ENCODE measurements around the gene IQCC. TPM values are rescaled to one million over a fixed set of nuclear protein-coding genes. Genes with fewer than 3 reads are reported as not detected.

Gene IQCC
- total RNA-seq, 2 donors from 2014 or later = 4.7 to 6.3 TPM

DNA sequence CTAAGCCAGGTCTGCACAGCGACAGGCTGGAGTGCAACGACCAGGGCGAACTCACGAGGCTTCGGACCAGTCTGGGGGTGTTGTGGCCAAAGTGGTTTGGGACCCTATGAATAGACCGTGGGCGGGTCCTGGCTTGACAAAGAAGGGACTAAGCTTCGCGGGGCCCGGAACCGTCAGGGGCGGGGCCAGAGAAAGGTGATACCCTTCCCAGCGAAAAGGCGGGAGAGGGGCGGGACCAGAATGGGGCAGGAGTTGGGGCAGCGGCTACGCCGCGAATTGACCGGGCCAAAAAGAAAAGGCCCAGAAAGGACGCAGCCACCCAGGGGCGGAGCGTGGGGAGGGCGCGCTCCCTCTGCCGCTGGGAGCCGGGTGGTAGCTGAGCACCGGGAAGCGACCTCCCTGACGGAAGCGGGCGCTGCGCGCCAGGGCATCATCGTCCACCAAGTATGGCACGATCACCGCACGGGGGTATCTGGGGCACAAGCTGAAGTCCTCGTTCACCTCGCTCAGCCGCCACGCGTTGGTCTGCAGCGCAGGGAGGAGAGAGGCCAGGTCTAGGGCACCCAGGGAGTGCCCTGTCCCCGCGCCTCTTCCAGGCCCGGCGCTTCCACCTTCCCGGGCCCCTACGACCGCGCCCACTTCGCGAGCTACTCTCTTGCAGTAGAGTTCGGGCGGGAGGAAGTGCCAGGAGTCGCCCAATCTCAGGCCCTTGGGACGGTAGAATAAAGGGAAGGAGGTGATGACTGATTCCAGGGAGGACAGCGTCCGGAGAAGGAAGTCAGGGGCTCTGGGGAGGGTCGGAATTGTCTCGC lies 34.9 kb downstream of the IQCC start:
- Mint-ChIP-seq H3K27ac (peak overlapping the region; percentile 80), H3K4me3 (peak overlapping the region; percentile 72), H3K27me3 (ENCODE audit: insufficient read depth) (peaks cover 19% of the 10 kb centered on the region), H3K9me3 (no peaks in the 10 kb centered on the region), H3K36me3 (ENCODE audit: low read depth) (peaks cover 3% of the 10 kb centered on the region), H3K4me1 (peaks cover 12% of the 10 kb centered on the region)
- Histone ChIP-seq H3K4me1 (ENCODE audit: control insufficient read depth, insufficient read depth, low read length) (no peaks in the 10 kb centered on the region), H3K9me3 (ENCODE audit: control insufficient read depth, low read length) (no peaks in the 10 kb centered on the region), H3K27ac (ENCODE audit: low read depth, low read length) (peak overlapping the region; percentile 53), H3K36me3 (ENCODE audit: control insufficient read depth, insufficient read depth, low read length) (no peaks in the 10 kb centered on the region), H3K4me3 (ENCODE audit: low read length) (peak overlapping the region; percentile 93), H3K9ac (ENCODE audit: extremely low read depth, low read length, poor library complexity, severe bottlenecking) (peak overlapping the region; percentile 53), H3K27me3 (ENCODE audit: control insufficient read depth, insufficient read depth, low read length, poor library complexity, severe bottlenecking) (no peaks in the 10 kb centered on the region)
- WGBS, 2 experiments (ENCODE audit: insufficient coverage in 1 of 2, insufficient read length in 1 of 2) = 0 to 2% methylated on average over 25 to 62 of the region's 62 CpGs
- TF ChIP-seq, protein P1, sequence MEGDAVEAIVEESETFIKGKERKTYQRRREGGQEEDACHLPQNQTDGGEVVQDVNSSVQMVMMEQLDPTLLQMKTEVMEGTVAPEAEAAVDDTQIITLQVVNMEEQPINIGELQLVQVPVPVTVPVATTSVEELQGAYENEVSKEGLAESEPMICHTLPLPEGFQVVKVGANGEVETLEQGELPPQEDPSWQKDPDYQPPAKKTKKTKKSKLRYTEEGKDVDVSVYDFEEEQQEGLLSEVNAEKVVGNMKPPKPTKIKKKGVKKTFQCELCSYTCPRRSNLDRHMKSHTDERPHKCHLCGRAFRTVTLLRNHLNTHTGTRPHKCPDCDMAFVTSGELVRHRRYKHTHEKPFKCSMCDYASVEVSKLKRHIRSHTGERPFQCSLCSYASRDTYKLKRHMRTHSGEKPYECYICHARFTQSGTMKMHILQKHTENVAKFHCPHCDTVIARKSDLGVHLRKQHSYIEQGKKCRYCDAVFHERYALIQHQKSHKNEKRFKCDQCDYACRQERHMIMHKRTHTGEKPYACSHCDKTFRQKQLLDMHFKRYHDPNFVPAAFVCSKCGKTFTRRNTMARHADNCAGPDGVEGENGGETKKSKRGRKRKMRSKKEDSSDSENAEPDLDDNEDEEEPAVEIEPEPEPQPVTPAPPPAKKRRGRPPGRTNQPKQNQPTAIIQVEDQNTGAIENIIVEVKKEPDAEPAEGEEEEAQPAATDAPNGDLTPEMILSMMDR (conservative IDR thresholded peaks at IDR 0.05) = peak; percentile 45
- peak; percentile 97 for DNase-seq

DNA sequence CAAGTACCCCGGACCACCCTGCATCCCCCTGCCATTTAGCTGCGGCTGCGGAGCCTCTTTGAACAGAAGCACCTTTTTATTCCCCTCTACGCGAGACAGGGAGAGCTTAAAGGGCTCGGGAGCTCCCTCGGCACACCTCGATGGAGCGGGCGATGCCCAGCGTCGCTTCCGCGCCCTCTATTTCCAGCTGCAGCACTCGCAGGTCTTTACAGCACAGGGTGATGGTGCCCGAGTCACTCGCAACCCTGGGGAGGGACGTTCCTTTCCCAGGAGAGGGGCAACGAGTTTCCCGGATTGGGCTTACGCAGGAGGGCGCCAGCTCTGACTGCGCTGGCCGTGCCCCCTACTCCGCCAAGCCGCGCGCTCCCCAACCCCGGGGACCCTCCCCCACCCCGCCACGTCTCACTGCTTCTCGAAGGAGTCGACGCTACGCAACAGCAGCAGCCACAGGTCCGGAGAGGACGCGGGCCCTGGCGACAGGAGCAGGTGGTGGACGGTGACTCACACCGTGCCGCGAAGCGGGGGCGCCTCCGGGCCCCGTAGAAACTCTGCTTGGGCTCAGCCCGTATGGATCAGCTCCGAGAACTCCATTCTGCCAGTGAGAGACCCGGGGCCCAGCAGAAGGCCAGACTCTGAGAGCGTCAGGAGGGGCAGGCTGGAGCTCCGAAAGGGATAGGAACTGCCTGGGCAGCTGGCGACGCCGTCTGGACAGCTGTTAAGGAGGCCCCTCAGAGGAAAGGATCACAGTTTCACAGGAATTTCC lies 35.7 kb downstream of the IQCC start:
- H3K27me3 ChIP-seq (ENCODE audit: control insufficient read depth, insufficient read depth, low read length, poor library complexity, severe bottlenecking) = no peaks in the 10 kb centered on the region
- H3K36me3 ChIP-seq (ENCODE audit: control insufficient read depth, insufficient read depth, low read length) = no peaks in the 10 kb centered on the region
- Mint-ChIP-seq H3K36me3 (ENCODE audit: low read depth) (peaks cover under 1% of the 10 kb centered on the region), H3K27ac (peak overlapping the region; percentile 80), H3K27me3 (ENCODE audit: insufficient read depth) (peaks cover 19% of the 10 kb centered on the region), H3K4me3 (peak overlapping the region; percentile 72), H3K4me1 (peaks cover 12% of the 10 kb centered on the region), H3K9me3 (no peaks in the 10 kb centered on the region)
- WGBS, 2 experiments (ENCODE audit: insufficient coverage in 1 of 2, insufficient read length in 1 of 2) = 2% methylated on average over 26 to 55 of the region's 55 CpGs
- H3K9ac ChIP-seq (ENCODE audit: extremely low read depth, low read length, poor library complexity, severe bottlenecking) = peak overlapping the region; percentile 53
- no peak overlapping the region for H3K27ac ChIP-seq (ENCODE audit: low read depth, low read length)
- TF ChIP-seq, protein P1 (conservative IDR thresholded peaks at IDR 0.05) = no peak
- no peaks in the 10 kb centered on the region for H3K9me3 ChIP-seq (ENCODE audit: control insufficient read depth, low read length)
- DNase-seq = peak; percentile 87
- H3K4me1 ChIP-seq (ENCODE audit: control insufficient read depth, insufficient read depth, low read length) = no peaks in the 10 kb centered on the region
- H3K4me3 ChIP-seq (ENCODE audit: low read length) = peak overlapping the region; percentile 93

DNA sequence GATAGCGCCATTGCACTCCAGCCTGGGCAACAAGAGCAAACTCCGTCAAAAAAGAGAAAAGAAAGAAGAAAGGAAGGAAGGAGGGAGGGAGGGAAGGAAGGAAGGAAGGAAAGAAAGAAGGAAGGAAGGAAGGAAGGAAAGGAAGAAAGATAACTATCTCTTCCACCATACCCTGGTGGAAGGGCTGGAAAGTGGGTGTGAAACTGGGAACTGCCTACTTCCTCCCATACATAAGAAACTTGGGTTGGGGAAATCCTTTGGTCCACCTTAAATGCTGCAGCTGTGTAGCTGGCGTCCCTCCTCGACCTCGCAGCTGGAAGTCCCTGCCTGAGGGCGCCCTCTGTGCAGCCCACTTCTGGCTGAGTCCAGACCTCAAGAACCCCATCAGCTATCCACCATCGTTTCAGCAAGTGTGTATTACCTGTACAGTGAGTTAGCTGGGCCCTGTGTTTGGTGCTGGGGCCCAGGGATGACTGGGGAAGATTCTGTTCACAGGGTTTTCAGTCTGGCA lies 36.9 kb downstream of the IQCC start:
- peak; percentile 60 for DNase-seq
- H3K9ac ChIP-seq (ENCODE audit: extremely low read depth, low read length, poor library complexity, severe bottlenecking) = no peak overlapping the region
- no peaks in the 10 kb centered on the region for H3K27me3 ChIP-seq (ENCODE audit: control insufficient read depth, insufficient read depth, low read length, poor library complexity, severe bottlenecking)
- no peaks in the 10 kb centered on the region for H3K9me3 ChIP-seq (ENCODE audit: control insufficient read depth, low read length)
- no peaks in the 10 kb centered on the region for H3K9me3 Mint-ChIP-seq
- H3K4me1 Mint-ChIP-seq = peaks cover 12% of the 10 kb centered on the region
- H3K27me3 Mint-ChIP-seq (ENCODE audit: insufficient read depth) = peaks cover 19% of the 10 kb centered on the region
- WGBS, 2 experiments (ENCODE audit: insufficient coverage in 1 of 2, insufficient read length in 1 of 2) = 61 to 63% methylated on average over 6 to 7 of the region's 7 CpGs
- no peak overlapping the region for H3K27ac ChIP-seq (ENCODE audit: low read depth, low read length)
- no peaks in the 10 kb centered on the region for H3K36me3 Mint-ChIP-seq (ENCODE audit: low read depth)
- H3K4me1 ChIP-seq (ENCODE audit: control insufficient read depth, insufficient read depth, low read length) = no peaks in the 10 kb centered on the region
- peak overlapping the region; percentile 7 for H3K4me3 Mint-ChIP-seq
- no peaks in the 10 kb centered on the region for H3K36me3 ChIP-seq (ENCODE audit: control insufficient read depth, insufficient read depth, low read length)
- no peak overlapping the region for H3K4me3 ChIP-seq (ENCODE audit: low read length)
- TF ChIP-seq, protein P1 (conservative IDR thresholded peaks at IDR 0.05) = no peak
- no peak overlapping the region for H3K27ac Mint-ChIP-seq
